Ovary (tissue), 3 donors: ENCODE measurements around the gene CPSF4.

Experiments
- EP300 ChIP-seq: sonication (generic); formaldehyde crosslinking; IDR thresholded peaks from one replicate; pipeline ENCODE4 v1.6.1; 2017; ENCODE audit warnings: antibody characterized with exemption
- POLR2A ChIP-seq: fragments of 450-650 bp; IDR thresholded peaks from one replicate; pipeline ENCODE4 v1.6.1; 2017; ENCODE audit warnings: antibody characterized with exemption, mild to moderate bottlenecking, moderate library complexity
- TF ChIP-seq, protein P1 (sequence below), 3 donors: fragments of 450-650 bp in 2 of 3; fragments of 200-600 bp in 1 of 3; IDR thresholded peaks; one replicate each; pipeline versions ENCODE4 v1.5.1 to v1.8.0; 2016 to 2022; ENCODE audit warnings: antibody characterized with exemption in 3 of 3, mild to moderate bottlenecking in 1 of 3
- donor health status: DM: no; HTN: no; CAD: no.

DNA sequence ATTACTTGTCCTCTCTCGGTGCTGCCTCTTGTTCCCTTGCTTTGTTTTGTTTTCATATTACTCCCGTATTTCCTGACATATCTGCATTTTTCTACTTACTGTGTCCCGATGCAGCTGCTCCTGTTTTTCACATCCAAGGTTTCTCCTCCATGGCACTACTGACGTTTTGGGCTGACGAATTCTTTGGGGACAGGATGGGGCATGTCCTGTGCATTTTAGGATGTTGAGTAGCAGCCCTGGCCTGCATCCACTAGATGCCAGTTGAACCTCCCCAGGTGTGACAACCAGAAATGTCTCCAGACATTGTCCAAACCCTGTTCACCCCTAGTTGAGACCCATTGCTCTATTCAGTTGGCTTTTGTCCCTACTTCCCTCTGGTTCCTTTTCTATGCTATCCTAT, 46.4 kb downstream of the CPSF4 start:
- TF ChIP-seq, protein P1, sequence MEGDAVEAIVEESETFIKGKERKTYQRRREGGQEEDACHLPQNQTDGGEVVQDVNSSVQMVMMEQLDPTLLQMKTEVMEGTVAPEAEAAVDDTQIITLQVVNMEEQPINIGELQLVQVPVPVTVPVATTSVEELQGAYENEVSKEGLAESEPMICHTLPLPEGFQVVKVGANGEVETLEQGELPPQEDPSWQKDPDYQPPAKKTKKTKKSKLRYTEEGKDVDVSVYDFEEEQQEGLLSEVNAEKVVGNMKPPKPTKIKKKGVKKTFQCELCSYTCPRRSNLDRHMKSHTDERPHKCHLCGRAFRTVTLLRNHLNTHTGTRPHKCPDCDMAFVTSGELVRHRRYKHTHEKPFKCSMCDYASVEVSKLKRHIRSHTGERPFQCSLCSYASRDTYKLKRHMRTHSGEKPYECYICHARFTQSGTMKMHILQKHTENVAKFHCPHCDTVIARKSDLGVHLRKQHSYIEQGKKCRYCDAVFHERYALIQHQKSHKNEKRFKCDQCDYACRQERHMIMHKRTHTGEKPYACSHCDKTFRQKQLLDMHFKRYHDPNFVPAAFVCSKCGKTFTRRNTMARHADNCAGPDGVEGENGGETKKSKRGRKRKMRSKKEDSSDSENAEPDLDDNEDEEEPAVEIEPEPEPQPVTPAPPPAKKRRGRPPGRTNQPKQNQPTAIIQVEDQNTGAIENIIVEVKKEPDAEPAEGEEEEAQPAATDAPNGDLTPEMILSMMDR (IDR thresholded peaks at IDR 0.05), result no peak
- TF ChIP-seq EP300 (no peak), POLR2A (no peak)
